Stimulated activated CD8-positive, alpha-beta memory T cell treated with anti-CD3 and anti-CD28 coated beads, Interleukin-4, amount 100 ng/mL, for 24 hours (primary cell): ENCODE results near the gene FRZB.
"Not testable (repeated sequence)": the region's sequence is repeated elsewhere in the genome, so short reads cannot be mapped to it uniquely, and the experiment has no call there.

Experiments used
- DNase-seq: peaks from one replicate; pipeline ENCODE4 v3.0.0-alpha.2; 2020; ENCODE audit warnings: low read depth

Gene FRZB

GRCh38 chr2:182890305-182890704, 23.9 kb upstream of the FRZB start:
- DNase-seq, result no peak

- DNase-seq, result no peak
Observed at GRCh38 chr2:182887753-182888415, 21.4 kb upstream of the FRZB start.

- DNase-seq, result no peak
Observed at GRCh38 chr2:182887093-182887492, 20.7 kb upstream of the FRZB start.

- DNase-seq, result no peak
Observed at GRCh38 chr2:182885771-182886170, 19.3 kb upstream of the FRZB start.

- no peak for DNase-seq
Observed at GRCh38 chr2:182883451-182883850, 17.0 kb upstream of the FRZB start.

- DNase-seq, result not testable (repeated sequence)
Observed at GRCh38 chr2:182880100-182880499, 13.7 kb upstream of the FRZB start.

GRCh38 chr2:182876653-182877052, 10.2 kb upstream of the FRZB start:
- DNase-seq, result not testable (repeated sequence)

GRCh38 chr2:182870227-182870626, 3.8 kb upstream of the FRZB start:
- no peak for DNase-seq

- no peak for DNase-seq
Observed at GRCh38 chr2:182868054-182868796, 1.8 kb upstream of the FRZB start.

- no peak for DNase-seq
Observed at GRCh38 chr2:182867426-182868053, 1.1 kb upstream of the FRZB start.

- no peak for DNase-seq
Observed at GRCh38 chr2:182866095-182866460, 359 bp downstream of the FRZB start.

- DNase-seq, result no peak
Observed at GRCh38 chr2:182864949-182865570, 1.4 kb downstream of the FRZB start.

- DNase-seq, result no peak
Observed at GRCh38 chr2:182863642-182864041, 2.8 kb downstream of the FRZB start.

- no peak for DNase-seq
Observed at GRCh38 chr2:182862091-182862490, 4.3 kb downstream of the FRZB start.

GRCh38 chr2:182860858-182861257, 5.6 kb downstream of the FRZB start:
- no peak for DNase-seq

GRCh38 chr2:182858671-182859070, 7.8 kb downstream of the FRZB start:
- no peak for DNase-seq

GRCh38 chr2:182855376-182855775, 11.1 kb downstream of the FRZB start:
- DNase-seq, result no peak

GRCh38 chr2:182854375-182855105, 11.9 kb downstream of the FRZB start:
- DNase-seq, result no peak

- no peak for DNase-seq
Observed at GRCh38 chr2:182852801-182853200, 13.6 kb downstream of the FRZB start.

- DNase-seq, result no peak
Observed at GRCh38 chr2:182852090-182852489, 14.3 kb downstream of the FRZB start.

GRCh38 chr2:182845794-182846417, 20.5 kb downstream of the FRZB start:
- no peak for DNase-seq

GRCh38 chr2:182836451-182836850, 30.0 kb downstream of the FRZB start:
- no peak for DNase-seq
